HUES64 (cell line): ENCODE data around the gene CYP27A1.

Source experiments
- H3K27ac ChIP-seq: 2 replicates; pipeline ENCODE4 v1.7.0; 2013; ENCODE audit warnings: low read depth, low read length, inconsistent platforms
- H3K27me3 ChIP-seq: 2 replicates; pipeline ENCODE4 v1.6.1; 2013; ENCODE audit warnings: mild to moderate bottlenecking, low read length; ENCODE audit not compliant: insufficient read depth
- H3K36me3 ChIP-seq: 2 replicates; pipeline ENCODE4 v1.6.1; 2013; ENCODE audit warnings: mild to moderate bottlenecking, low read length; ENCODE audit not compliant: insufficient read depth
- H3K4me1 ChIP-seq: 2 replicates; pipeline ENCODE4 v1.6.1; 2013; ENCODE audit warnings: mild to moderate bottlenecking, low read length, moderate library complexity; ENCODE audit not compliant: insufficient read depth
- H3K4me3 ChIP-seq: 2 replicates; pipeline ENCODE4 v1.5.1; 2013; ENCODE audit warnings: mild to moderate bottlenecking, low read length, moderate library complexity
- H3K9ac ChIP-seq: 2 replicates; pipeline ENCODE4 v1.6.1; 2013; ENCODE audit warnings: mild to moderate bottlenecking, low read depth, low read length
- H3K9me3 ChIP-seq: 2 replicates; pipeline ENCODE4 v1.6.1; 2013; ENCODE audit warnings: low read depth, low read length; ENCODE audit not compliant: insufficient read depth
- WGBS: fragments of 150-250, 120-280 bp; methylation state at CpG from one replicate; pipeline ENCODE4 v1.1.7; 2013; ENCODE audit warnings: missing lambda C conversion rate; 5-methylcytosine and 5-hydroxymethylcytosine counted together

CYP27A1 gene

GRCh38 chr2:218812096-218812815 lies 30.3 kb downstream of the CYP27A1 start:
- H3K36me3 ChIP-seq: no peaks in the 10 kb centered on the region
- no peaks in the 10 kb centered on the region for H3K4me1 ChIP-seq
- H3K9me3 ChIP-seq: no peaks in the 10 kb centered on the region
- WGBS: 95% methylated on average over 21 of the region's 21 CpGs
- H3K27ac ChIP-seq: no peak overlapping the region
- H3K9ac ChIP-seq: no peak overlapping the region
- H3K4me3 ChIP-seq: no peak overlapping the region
- 0 out of 2 replicates have a peak, but pooled peaks cover 3% of the 10 kb centered on the region for H3K27me3 ChIP-seq

DNA sequence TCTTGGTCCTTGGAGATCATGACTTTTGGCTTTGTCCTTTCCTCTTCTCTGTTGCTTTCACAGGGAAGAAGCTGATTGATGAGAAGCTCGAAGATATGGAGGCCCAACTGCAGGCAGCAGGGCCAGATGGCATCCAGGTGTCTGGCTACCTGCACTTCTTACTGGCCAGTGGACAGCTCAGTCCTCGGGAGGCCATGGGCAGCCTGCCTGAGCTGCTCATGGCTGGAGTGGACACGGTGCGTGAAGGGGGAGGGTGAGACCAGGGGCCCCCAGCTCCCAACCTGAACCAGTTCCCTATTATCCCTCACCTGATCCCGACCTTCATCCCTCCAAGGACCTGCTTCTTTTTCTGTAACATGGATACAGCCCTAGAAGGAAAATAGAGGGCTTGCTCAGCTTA lies 30.9 kb downstream of the CYP27A1 start:
- H3K27me3 ChIP-seq: 0 out of 2 replicates have a peak, but pooled peaks cover 3% of the 10 kb centered on the region
- H3K4me3 ChIP-seq: no peak overlapping the region
- 88% methylated on average over 4 of the region's 5 CpGs for WGBS

GRCh38 chr2:218813771-218814460 lies 32.0 kb downstream of the CYP27A1 start:
- H3K36me3 ChIP-seq: no peaks in the 10 kb centered on the region
- 92% methylated on average over 11 of the region's 11 CpGs for WGBS
- H3K4me1 ChIP-seq: no peaks in the 10 kb centered on the region
- no peaks in the 10 kb centered on the region for H3K9me3 ChIP-seq
- H3K27ac ChIP-seq: no peak overlapping the region
- H3K27me3 ChIP-seq: 0 out of 2 replicates have a peak, but pooled peaks cover 3% of the 10 kb centered on the region
- no peak overlapping the region for H3K4me3 ChIP-seq
- no peak overlapping the region for H3K9ac ChIP-seq

More for the DNA sequence above, 30.9 kb downstream of the CYP27A1 start:
- no peaks in the 10 kb centered on the region for H3K9me3 ChIP-seq
- H3K36me3 ChIP-seq: no peaks in the 10 kb centered on the region
- no peak overlapping the region for H3K27ac ChIP-seq
- H3K4me1 ChIP-seq: no peaks in the 10 kb centered on the region
- H3K9ac ChIP-seq: no peak overlapping the region

DNA sequence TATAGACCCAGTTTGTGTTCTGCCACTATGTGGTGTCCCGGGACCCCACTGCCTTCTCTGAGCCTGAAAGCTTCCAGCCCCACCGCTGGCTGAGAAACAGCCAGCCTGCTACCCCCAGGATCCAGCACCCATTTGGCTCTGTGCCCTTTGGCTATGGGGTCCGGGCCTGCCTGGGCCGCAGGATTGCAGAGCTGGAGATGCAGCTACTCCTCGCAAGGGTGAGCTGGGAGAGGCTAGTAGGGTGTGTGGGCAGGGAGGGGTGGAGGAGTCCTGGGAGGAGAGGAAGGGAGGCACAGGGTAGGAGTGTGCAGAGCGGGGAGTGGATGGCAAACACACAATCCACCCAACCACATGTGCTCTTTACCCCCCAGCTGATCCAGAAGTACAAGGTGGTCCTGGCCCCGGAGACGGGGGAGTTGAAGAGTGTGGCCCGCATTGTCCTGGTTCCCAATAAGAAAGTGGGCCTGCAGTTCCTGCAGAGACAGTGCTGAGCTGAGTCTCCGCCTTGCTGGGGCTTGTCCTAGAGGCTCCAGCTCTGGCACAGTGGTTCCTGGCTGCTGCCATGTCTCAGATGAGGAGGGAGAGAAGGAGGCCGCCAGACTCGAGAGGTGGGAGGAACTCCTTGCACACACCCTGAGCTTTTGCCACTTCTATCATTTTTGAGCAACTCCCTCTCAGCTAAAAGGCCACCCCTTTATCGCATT lies 32.7 kb downstream of the CYP27A1 start:
- H3K36me3 ChIP-seq: no peaks in the 10 kb centered on the region
- no peaks in the 10 kb centered on the region for H3K27me3 ChIP-seq
- 96% methylated on average over 11 of the region's 13 CpGs for WGBS

DNA sequence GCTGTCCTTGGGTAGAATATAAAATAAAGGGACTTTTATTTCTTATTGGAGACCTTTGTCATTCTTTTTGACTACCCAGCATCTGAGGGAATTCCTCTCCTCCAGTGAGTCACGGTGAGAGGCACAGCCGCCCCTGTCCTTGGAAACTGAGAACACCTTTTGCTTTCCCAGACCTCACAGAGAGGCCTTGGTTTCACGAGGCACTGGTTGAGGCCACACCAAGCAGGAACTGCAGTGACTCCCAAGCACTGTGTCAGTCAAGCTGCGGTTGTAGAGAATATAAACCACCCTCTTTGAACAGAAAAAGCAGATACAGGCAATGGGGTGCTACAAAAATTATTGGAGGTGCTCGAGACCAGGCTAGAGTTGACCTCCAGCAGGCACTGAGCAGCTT lies 33.3 kb downstream of the CYP27A1 start:
- H3K9ac ChIP-seq: no peak overlapping the region
- no peaks in the 10 kb centered on the region for H3K9me3 ChIP-seq
- 92% methylated on average over 5 of the region's 5 CpGs for WGBS
- H3K27ac ChIP-seq: no peak overlapping the region
- H3K4me3 ChIP-seq: no peak overlapping the region
- H3K4me1 ChIP-seq: no peaks in the 10 kb centered on the region
- no peaks in the 10 kb centered on the region for H3K27me3 ChIP-seq
- H3K36me3 ChIP-seq: no peaks in the 10 kb centered on the region

More for the DNA sequence above, 32.7 kb downstream of the CYP27A1 start:
- Histone ChIP-seq H3K4me3 (no peak overlapping the region), H3K4me1 (no peaks in the 10 kb centered on the region), H3K9me3 (no peaks in the 10 kb centered on the region), H3K9ac (no peak overlapping the region), H3K27ac (no peak overlapping the region)

- no peaks in the 10 kb centered on the region for H3K4me1 ChIP-seq
- no peak overlapping the region for H3K27ac ChIP-seq
- no peaks in the 10 kb centered on the region for H3K9me3 ChIP-seq
- 94% methylated on average over 4 of the region's 4 CpGs for WGBS
- no peaks in the 10 kb centered on the region for H3K27me3 ChIP-seq
- H3K9ac ChIP-seq: no peak overlapping the region
- no peaks in the 10 kb centered on the region for H3K36me3 ChIP-seq
- H3K4me3 ChIP-seq: no peak overlapping the region
Observed at GRCh38 chr2:218815649-218816048, 33.7 kb downstream of the CYP27A1 start.

GRCh38 chr2:218816561-218817011 lies 34.6 kb downstream of the CYP27A1 start:
- no peak overlapping the region for H3K4me3 ChIP-seq
- no peaks in the 10 kb centered on the region for H3K9me3 ChIP-seq
- H3K27ac ChIP-seq: no peak overlapping the region
- no peak overlapping the region for H3K9ac ChIP-seq
- whole genome bisulfite sequencing: 92% methylated on average over 2 of the region's 2 CpGs
- H3K4me1 ChIP-seq: no peaks in the 10 kb centered on the region
- H3K27me3 ChIP-seq: no peaks in the 10 kb centered on the region
- no peaks in the 10 kb centered on the region for H3K36me3 ChIP-seq

DNA sequence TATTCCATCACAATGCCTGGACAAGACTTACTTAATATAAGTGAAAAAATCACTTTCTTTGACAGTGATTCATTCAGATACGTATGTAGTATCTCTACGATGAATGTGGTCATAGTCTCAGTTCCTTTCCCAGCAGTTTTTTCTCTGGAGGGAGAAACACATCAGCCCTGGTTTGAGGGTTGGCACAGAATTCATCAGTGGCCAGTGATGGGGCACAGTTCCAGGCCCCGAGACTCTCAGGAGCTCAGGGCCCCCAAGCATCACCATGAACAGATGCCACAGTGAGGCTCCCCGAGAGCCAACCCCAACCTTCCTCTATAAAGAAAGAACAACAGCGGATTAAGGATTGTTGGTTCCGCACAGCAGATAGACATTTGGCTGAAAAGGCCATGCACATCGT lies 37.1 kb downstream of the CYP27A1 start:
- H3K4me3 ChIP-seq: no peak overlapping the region
- H3K4me1 ChIP-seq: no peaks in the 10 kb centered on the region
- no peak overlapping the region for H3K9ac ChIP-seq
- WGBS: 96% methylated on average over 7 of the region's 7 CpGs
- H3K9me3 ChIP-seq: no peaks in the 10 kb centered on the region
- H3K36me3 ChIP-seq: no peaks in the 10 kb centered on the region
- H3K27ac ChIP-seq: no peak overlapping the region
- H3K27me3 ChIP-seq: no peaks in the 10 kb centered on the region

GRCh38 chr2:218820746-218821369 lies 38.9 kb downstream of the CYP27A1 start:
- Histone ChIP-seq H3K4me3 (no peak overlapping the region), H3K27me3 (no peaks in the 10 kb centered on the region), H3K27ac (no peak overlapping the region), H3K9ac (no peak overlapping the region), H3K36me3 (no peaks in the 10 kb centered on the region), H3K4me1 (no peaks in the 10 kb centered on the region), H3K9me3 (no peaks in the 10 kb centered on the region)
- 95% methylated on average over 15 of the region's 15 CpGs for WGBS

GRCh38 chr2:218821605-218822211 lies 39.8 kb downstream of the CYP27A1 start:
- Histone ChIP-seq H3K4me1 (no peaks in the 10 kb centered on the region), H3K4me3 (no peak overlapping the region), H3K36me3 (no peaks in the 10 kb centered on the region), H3K9ac (no peak overlapping the region), H3K9me3 (no peaks in the 10 kb centered on the region), H3K27ac (no peak overlapping the region), H3K27me3 (no peaks in the 10 kb centered on the region)
- 92% methylated on average over 9 of the region's 9 CpGs for WGBS
